Activated CD4-positive, alpha-beta T cell treated with anti-CD3 and anti-CD28 coated beads, Interleukin-10, Interleukin-2, amounts not matched to agents 100 ng/mL and 50 ng/mL, durations not matched to agents 16 hours and 8 hours (primary cell): ENCODE measurements around the gene URGCP.
"Not testable (repeated sequence)": the region's sequence is repeated elsewhere in the genome, so short reads cannot be mapped to it uniquely, and the experiment has no call there.

ENCODE experiments used
- DNase-seq: peaks from one replicate; pipeline ENCODE4 v3.0.0-alpha.2; 2020

Gene URGCP

DNA sequence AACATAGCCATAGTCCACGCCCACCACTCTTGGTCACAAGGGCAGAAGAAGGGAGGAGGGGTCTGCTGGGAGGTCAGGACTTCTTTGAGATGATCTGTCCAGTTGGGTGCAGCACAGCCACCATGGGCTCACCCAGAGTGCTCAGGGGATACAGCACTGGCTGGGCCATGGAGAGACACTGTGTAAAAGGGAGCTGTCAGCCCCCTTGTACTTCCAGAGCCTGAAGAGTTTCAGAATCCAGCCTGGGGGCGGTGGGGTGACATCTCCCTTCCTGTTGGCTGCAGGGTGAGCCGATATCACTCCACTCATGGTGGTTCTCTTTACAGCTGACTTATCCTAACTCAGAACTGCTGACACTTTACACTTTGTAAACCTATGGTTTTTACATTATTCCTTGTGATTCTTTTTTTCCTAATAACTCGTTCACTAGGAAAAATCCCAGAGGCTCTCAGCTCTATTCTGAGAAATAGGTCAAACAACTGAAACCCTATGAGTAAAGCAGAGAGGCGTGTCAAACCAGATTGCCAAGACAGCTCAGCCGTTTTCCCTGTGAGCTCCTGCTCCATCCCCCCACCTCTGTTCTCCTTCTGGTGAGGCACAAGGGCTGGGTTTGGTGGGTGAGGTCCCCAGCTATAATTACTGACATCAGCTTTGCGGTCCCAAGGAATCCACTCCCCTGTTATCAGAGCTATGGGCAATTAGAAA is 33.8 kb downstream of the URGCP start:
- no peak for DNase-seq

GRCh38 chr7:43871064-43871463 is 35.3 kb downstream of the URGCP start:
- no peak for DNase-seq

DNA sequence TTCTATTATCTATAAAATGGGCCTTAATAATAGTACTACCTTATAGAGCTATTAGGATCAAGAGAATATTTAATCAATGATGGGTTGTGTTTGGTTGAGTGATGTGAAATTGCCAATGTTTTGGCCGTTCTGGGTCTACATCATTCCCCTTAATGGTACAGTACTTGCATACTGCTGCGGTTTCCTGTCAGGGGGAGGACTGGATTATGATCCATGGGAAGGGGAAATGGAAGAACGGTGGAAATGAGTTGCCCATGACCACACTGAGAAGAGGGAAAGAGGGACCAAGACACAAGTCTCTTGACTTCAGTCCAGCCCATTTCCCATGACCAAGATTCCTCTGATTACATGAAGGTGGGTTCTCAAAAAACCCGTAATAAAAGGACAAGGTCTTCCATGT is 36.1 kb downstream of the URGCP start:
- DNase-seq: no peak

DNA sequence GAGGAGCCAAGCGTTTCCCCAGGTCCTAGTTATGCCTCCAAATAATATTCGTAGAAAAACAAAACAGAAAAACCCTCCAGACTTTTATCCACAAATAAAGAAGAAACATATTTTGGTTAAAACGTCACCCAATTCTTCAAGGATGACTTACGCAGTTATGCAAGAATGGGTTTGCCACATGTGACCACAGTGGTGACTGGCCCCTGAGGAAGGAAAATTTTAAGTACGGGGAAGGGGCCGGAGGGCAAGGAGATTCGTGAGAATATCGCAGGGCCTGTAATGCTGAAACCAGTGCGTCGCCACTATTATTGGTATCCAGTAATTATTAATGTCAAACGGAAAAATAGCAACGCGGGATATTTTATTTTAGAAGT is 36.5 kb downstream of the URGCP start:
- DNase-seq: peak; percentile 35

- peak; percentile 94 for DNase-seq
Measured at GRCh38 chr7:43869006-43869866, 37.2 kb downstream of the URGCP start, which contains the start of gene MRPS24. Gene MRPS24 (minus strand): TSS chr7:43869517. CDS start chr7:43869495, 22 bp downstream.

GRCh38 chr7:43868681-43869005 is 37.8 kb downstream of the URGCP start:
- DNase-seq: no peak

DNA sequence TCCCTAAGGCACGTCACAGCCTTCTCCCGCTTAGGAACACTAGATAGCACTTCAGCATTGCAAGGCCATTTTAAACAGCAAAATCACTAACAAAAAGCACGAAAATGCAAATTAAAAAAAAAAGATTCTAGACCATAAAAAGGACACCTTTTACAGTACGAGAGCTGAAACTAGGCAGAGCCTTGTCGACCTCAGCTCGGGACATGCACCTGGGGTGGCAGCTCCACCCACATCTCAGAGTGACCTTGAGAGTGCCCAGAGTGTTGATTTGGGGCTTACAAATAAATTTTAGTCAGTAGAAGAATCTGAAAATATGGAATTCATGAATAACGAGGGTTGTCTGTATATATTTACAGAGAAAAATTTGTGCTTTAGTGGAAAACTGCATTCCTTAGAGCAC is 38.2 kb downstream of the URGCP start:
- no peak for DNase-seq

DNA sequence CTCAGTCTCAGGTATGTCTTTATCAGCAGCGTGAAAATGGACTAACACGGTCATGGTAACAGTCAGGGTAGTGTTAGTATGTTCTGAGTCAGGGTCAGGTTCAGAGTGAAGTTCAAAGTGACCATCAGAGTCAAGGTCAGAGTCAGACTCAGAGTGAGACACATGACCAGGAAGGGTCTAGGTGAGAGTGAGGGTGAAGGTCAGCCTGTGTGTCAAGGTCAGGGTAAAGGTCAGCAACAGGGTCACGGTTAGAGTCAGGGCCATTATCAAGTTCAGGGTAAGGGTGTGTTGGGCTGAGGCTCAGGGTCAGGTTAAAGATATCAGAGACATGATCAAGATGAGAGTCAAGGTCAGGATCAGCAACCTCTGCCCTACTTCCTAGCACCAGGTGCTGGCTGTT is 41.1 kb downstream of the URGCP start:
- no peak for DNase-seq

GRCh38 chr7:43864126-43864525 is 42.3 kb downstream of the URGCP start:
- no peak for DNase-seq

GRCh38 chr7:43856996-43857395 is 49.4 kb downstream of the URGCP start:
- DNase-seq: no peak

DNA sequence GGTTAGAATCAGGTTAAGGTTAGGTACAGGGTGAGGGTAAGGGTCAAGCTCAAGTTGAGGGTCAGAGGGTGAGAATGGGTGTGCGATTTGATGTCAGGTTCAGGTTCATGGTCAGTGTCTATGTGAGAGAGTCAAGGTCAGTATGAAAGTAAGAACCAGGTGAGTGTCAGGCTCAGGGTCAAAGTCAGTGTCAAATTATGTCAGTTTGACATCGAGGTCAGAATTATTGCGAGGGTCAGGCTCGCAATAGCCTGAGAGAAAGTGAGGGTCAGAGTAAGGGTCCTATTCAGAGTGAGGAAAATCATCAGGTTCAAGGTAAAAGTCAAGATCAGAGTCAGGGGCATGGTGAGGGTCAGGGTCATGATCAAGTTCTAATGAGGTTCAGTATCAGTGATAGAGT is 50.1 kb downstream of the URGCP start:
- no peak for DNase-seq

DNA sequence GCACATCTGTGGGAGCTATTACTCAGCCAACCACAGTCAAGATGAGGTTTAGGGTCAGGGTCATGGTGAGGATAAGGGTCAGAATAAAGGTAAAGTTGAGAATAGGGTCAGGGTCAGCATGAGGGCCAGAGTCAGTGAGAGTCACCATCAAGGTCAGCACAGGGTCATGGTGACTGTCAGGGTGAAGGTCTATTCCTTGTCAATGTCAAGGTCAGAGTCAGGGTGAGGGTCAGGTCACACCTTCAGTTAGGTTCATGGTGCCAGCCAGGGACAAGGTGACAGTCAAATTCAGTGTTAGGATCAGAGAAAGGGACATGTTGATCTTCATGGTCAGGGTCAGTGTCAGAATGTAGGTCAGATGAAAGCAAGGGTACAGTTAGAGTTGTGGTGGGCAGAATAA is 51.2 kb downstream of the URGCP start:
- no peak for DNase-seq

- DNase-seq: no peak
Measured at GRCh38 chr7:43851805-43852204, 54.6 kb downstream of the URGCP start.

DNA sequence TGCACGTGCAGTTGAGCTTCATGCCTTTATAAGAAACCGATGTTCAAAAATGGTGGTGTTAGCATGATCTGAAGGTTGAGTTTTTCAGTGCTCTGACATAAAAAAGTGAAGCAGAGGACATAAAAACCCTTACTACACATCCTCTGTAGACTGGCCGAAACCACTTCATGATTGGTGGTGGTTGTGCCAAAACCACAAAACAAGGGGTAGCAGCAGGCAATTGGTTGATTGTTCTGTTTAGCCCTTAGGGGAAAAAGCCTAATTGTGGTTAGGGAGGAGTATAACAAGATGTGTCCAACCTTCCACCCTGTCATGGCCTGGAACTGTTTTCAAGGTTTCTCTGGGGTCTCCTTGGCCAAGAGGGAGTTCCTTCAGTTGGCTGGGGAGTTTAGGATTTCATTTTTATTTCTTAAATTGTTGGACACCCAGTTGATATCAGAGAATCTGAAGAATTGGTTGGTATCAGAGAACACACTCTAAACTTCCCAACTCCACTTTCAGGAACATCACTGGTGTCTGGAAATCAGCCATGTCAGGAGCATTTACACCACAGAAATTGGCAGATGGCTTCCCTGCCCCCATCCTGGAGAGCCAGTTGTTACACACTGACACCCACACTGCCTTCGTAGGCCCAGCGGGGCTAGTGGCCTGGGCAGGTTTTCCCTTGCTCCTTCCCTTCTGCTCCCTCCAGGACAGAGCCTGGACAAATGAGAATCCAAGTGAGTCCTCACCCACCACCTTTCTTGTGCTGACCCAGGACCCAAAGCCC is 55.9 kb downstream of the URGCP start:
- no peak for DNase-seq

GRCh38 chr7:43849047-43849446 is 57.3 kb downstream of the URGCP start:
- no peak for DNase-seq

DNA sequence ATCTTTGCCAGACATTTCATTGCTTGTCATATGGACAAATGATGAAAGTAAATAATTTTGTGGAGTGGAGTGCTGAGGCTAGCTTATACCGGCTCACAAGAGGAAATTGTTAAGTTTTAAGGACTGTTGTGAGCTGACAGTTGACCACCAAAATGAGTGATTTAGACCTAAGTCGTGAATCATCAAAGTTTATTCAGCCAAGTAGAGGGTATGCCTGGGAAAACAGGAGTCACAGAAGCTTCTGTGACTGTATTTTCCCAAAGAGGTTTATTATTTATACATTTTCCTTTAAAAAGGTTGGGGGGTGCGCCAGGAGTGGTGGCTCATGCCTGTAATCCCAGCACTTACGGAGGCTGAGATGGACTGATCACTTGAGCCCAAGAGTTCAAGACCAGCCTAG is 58.9 kb downstream of the URGCP start:
- no peak for DNase-seq

- DNase-seq: no peak
Measured at GRCh38 chr7:43844662-43845061, 61.7 kb downstream of the URGCP start.

DNA sequence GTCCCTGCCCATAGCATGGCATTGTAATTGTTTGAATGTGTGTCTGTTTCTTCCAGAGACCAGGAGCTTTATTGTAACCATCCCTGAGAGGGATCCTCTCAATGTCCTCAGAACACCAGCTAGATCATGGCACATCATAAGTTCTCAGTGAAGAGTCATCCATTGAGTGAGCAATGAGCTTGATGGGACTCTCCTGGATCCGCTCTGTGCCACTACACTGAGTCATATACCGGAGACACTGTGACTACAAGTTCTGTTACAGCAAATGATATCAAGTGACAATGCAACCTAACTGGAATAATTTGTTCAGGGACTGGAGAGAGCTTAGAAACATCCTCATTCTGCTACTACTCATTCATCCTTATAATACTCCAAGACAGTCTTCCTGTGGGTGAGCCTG is 62.1 kb downstream of the URGCP start:
- no peak for DNase-seq

DNA sequence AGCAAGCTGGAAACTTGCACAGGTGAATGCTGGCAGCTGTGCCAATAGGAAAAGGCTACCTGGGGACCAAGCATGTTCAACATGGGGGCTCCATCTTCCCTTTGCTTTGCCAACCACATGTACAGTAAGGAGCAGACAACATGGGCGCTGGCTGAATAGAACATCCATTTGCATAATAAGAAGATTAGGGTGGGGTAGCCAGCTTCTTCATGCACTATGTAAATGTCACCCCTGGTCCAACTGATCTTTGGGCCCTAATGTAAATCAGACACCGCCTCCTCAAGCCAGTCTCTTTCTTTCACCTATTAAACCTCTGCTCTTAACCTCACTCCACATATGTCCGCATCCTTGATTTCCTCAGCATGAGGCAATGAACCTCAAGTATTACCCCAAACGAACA is 63.1 kb downstream of the URGCP start:
- DNase-seq: no peak

- no peak for DNase-seq
Measured at GRCh38 chr7:43838201-43838658, 68.2 kb downstream of the URGCP start.

GRCh38 chr7:43834463-43835251 is 71.7 kb downstream of the URGCP start:
- DNase-seq: peak; percentile 83

DNA sequence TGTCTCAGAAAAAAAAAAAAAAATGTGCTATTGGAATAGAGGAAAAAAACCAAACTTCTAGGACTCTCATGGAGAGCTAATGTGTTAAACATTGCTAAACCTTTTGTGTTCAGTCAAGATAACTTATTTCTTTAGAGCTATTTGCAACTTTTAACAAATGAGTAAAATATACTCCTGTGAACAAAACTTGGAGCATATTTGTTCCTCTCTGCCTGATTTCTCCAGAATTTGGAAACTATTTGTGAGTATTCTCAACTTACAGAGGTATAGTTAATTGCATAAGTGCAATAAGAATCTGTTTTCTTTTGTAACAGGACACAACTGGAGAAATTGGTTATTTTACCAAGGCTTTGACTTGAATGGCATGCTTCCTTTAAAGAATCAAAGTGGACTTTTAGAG is 75.5 kb downstream of the URGCP start:
- not testable (repeated sequence) for DNase-seq
